Neutrophil (primary cell): Measurements from ENCODE around the gene DNPEP.
"Not testable (repeated sequence)": the region's sequence is repeated elsewhere in the genome, so short reads cannot be mapped to it uniquely, and the experiment has no call there.

Experiments used
- H3K27ac ChIP-seq: fragments of 200-600 bp; sonication (generic); 2 replicates; pipeline ENCODE4 v1.5.1; 2016; ENCODE audit warnings: mild to moderate bottlenecking, moderate library complexity
- H3K27me3 ChIP-seq: fragments of 200-600 bp; sonication (generic); 2 replicates; pipeline ENCODE4 v1.6.0; 2016; ENCODE audit warnings: mild to moderate bottlenecking
- H3K36me3 ChIP-seq: fragments of 200-600 bp; sonication (generic); 2 replicates; pipeline ENCODE4 v1.5.1; 2017
- H3K4me1 ChIP-seq, 2 experiments: fragments of 200-600 bp in 1 of 2; sonication (generic) in 1 of 2; 1 replicate in 1 of 2; 2 replicates in 1 of 2; pipeline versions ENCODE4 v1.5.1 to v1.6.1; 2013 to 2016; ENCODE audit warnings: low read depth in 1 of 2, low read length in 1 of 2, mild to moderate bottlenecking in 1 of 2, moderate library complexity in 1 of 2; ENCODE audit not compliant: control insufficient read depth in 1 of 2, insufficient read depth in 1 of 2
- H3K4me3 ChIP-seq, 2 experiments: fragments of 200-600 bp in 1 of 2; sonication (generic) in 1 of 2; 1 replicate in 1 of 2; 2 replicates in 1 of 2; pipeline ENCODE4 v1.5.1; 2013 to 2016; ENCODE audit warnings: low read depth in 1 of 2, low read length in 1 of 2, mild to moderate bottlenecking in 1 of 2, moderate library complexity in 1 of 2
- H3K9me3 ChIP-seq: fragments of 200-600 bp; sonication (generic); 2 replicates; pipeline ENCODE4 v1.5.1; 2016
- TF ChIP-seq, protein P1 (sequence below): fragments of 200-600 bp; sonication (generic); IDR thresholded peaks from 2 replicates; pipeline ENCODE4 v1.5.1; 2016; ENCODE audit warnings: antibody characterized with exemption

DNPEP gene

DNA sequence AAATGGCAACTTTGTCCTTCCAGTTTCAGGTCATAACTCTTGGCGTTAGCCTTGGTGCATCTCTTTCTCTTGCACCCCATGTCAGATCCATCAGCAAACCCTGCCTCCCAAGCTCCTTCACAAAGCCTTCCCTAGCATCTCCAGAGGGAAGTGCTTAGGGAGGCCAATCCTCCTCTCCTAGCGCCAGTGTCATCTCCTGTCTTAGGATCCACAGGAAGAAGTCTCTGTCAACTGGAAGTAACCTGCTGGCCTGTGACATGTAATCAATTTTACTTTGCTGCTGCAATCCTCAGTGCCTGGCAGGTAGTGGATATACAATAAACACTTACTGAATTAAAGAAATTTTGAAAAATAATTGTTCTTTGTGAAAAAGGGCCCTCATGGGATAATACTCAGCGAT lies 7.9 kb upstream of the DNPEP start:
- H3K27me3 ChIP-seq: peaks cover 9% of the 10 kb centered on the region
- TF ChIP-seq, protein P1, sequence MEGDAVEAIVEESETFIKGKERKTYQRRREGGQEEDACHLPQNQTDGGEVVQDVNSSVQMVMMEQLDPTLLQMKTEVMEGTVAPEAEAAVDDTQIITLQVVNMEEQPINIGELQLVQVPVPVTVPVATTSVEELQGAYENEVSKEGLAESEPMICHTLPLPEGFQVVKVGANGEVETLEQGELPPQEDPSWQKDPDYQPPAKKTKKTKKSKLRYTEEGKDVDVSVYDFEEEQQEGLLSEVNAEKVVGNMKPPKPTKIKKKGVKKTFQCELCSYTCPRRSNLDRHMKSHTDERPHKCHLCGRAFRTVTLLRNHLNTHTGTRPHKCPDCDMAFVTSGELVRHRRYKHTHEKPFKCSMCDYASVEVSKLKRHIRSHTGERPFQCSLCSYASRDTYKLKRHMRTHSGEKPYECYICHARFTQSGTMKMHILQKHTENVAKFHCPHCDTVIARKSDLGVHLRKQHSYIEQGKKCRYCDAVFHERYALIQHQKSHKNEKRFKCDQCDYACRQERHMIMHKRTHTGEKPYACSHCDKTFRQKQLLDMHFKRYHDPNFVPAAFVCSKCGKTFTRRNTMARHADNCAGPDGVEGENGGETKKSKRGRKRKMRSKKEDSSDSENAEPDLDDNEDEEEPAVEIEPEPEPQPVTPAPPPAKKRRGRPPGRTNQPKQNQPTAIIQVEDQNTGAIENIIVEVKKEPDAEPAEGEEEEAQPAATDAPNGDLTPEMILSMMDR: no peak
- H3K36me3 ChIP-seq: no peaks in the 10 kb centered on the region
- peaks cover 15 to 23% of the 10 kb centered on the region in 2 experiments for H3K4me1 ChIP-seq
- H3K27ac ChIP-seq: no peak overlapping the region
- no peaks in the 10 kb centered on the region for H3K9me3 ChIP-seq
- H3K4me3 ChIP-seq: no peak overlapping the region

DNA sequence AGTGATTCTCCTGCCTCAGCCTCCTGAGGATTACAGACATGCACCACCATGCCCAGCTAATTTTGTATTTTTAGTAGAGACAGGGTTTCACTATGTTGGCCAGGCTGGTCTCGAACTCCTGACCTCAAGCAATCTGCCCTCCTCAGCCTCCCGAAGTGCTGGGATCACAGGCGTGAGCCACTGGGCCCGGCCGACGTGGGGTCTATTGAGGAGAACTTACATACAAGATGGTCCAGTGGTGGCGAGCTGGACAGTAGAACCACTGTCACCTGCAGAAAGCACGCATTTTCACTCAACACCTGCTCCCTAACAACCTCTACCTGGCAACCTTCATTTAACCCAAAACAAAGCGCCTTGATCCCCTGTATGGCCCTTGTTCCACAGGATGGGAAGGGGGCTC lies 7.3 kb upstream of the DNPEP start:
- H3K9me3 ChIP-seq, H3K27ac ChIP-seq, H3K4me3 ChIP-seq, H3K36me3 ChIP-seq: not testable (repeated sequence)
- Histone ChIP-seq H3K4me1 (peaks cover 15 to 23% of the 10 kb centered on the region in 2 experiments), H3K27me3 (peaks cover 14% of the 10 kb centered on the region)

DNA sequence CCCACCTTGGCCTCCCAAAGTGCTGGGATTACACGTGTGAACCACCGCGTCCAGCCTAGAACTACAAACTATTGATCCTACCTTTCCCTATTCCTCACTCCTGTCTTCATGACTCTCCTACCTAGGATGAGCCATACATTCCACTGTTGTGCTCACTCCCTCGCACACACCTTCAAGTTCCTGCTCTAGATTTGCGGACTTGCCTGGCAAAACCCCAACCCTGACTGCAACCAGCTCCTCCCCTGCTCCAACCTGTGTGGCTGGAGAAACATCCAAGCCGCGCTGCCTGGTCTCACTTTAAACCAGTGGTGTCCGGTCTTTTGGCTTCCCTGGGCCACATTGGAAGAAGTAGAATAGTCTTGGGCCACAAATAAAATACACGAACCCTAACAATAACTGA lies 5.0 kb upstream of the DNPEP start:
- TF ChIP-seq, protein P1: no peak
- H3K27ac ChIP-seq: no peak overlapping the region
- H3K27me3 ChIP-seq: peaks cover 22% of the 10 kb centered on the region
- no peak overlapping the region for H3K4me3 ChIP-seq
- no peaks in the 10 kb centered on the region for H3K9me3 ChIP-seq
- no peaks in the 10 kb centered on the region for H3K36me3 ChIP-seq
- H3K4me1 ChIP-seq: peaks cover 16 to 23% of the 10 kb centered on the region in 2 experiments

DNA sequence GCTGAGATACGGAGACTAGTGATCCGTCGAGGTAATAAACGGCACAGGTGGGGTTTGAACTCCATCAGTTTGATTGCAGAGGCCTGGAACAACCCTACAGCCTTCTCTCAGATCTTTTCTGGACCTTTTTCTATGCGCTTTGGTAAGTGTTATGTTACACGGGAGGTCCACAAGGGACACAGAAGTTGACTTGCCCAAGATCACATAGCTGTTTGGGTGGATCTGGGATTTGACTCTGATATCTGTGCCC lies 1.1 kb upstream of the DNPEP start:
- Histone ChIP-seq H3K36me3 (no peaks in the 10 kb centered on the region), H3K4me1 (peaks cover 14 to 18% of the 10 kb centered on the region in 2 experiments), H3K27me3 (peaks cover 22% of the 10 kb centered on the region), H3K9me3 (no peaks in the 10 kb centered on the region), H3K4me3 (peak overlapping the region; percentile 69 to 74), H3K27ac (peak overlapping the region; percentile 88)
- TF ChIP-seq, protein P1: no peak

DNA sequence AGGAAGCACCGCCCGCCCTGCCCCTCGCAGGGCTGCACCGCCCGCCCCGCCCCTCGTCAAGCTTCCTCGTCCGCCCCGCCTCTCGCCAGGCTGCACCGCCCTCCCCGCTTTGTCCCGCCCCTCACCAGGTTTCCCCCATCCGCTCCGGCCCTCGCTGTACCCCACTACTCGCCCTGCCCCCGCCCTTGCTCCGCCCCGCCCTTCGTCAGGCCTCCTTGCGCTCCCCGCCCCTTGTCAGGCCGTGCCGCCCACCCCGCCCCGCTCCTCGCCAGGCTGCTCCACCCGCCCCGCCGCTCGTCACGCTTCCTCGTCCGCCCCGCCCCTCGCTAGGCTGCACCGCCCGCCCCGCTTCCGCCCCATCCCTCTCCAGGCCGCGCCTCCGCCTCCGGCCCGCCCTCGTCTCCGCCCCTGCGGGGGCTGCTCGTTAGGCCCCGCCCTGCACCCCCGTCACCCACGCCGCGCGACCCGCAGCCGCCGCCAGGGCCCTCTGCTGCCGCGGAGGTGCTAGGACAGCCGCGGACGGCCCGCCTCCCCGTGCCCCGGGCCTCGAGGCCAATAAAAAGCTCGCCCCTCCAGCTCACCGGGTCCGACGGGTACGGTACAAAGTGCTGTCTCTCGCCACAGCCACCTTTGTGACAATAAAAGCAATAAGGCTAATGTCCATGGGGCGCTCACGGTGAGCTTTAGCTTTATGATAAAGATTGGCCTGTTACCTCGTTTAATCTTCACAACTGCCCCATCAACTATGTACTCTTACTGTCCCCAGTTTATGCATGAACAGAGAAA lies 602 bp upstream of the DNPEP start:
- TF ChIP-seq, protein P1: peak; percentile 95
- H3K27me3 ChIP-seq: peaks cover 22% of the 10 kb centered on the region
- peak overlapping the region; percentile 69 to 74 for H3K4me3 ChIP-seq
- H3K36me3 ChIP-seq: no peaks in the 10 kb centered on the region
- H3K9me3 ChIP-seq: no peaks in the 10 kb centered on the region
- peaks cover 14 to 18% of the 10 kb centered on the region in 2 experiments for H3K4me1 ChIP-seq
- H3K27ac ChIP-seq: peak overlapping the region; percentile 88

DNA sequence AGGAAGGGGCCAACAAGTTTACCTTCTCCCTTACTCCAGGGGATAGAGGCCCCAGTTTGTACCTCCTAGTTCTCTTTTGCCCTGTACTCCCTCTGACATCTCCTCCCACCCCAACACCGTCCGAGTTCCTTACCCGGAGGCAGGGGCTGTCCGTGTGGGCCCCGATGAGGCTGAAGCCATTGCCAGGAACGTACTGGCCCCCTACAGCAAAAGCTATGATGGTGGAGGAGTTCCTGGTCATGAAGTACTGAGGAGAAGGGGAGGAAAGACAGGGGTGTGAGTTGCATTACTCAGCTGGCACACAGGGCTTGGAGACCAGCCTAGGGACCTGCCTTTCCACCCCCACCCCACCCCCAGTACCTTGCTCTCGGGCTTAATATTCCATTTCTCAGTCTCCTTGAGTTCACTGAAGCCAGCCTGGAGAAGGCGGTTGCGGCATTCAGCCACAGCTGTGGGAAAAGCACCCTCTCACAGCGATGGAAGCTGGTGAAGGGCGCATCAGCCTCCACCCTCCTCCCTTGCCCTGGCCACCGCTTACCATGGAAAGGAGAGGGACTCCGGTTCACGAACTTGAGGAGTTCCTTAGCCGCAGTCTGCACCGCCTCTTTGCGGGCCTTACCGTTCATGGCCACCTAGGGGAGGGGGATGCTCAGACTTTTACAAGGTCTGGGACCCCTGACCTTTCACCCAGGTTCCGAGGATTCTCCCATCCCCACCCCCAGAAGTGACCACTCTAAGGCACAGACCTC lies 1.0 kb downstream of the DNPEP start:
- peaks cover 14 to 18% of the 10 kb centered on the region in 2 experiments for H3K4me1 ChIP-seq
- peaks cover 13% of the 10 kb centered on the region for H3K27me3 ChIP-seq
- no peaks in the 10 kb centered on the region for H3K9me3 ChIP-seq
- peak overlapping the region; percentile 74 to 77 for H3K4me3 ChIP-seq
- H3K36me3 ChIP-seq: no peaks in the 10 kb centered on the region
- peak overlapping the region; percentile 88 for H3K27ac ChIP-seq
- TF ChIP-seq, protein P1: no peak
